ENCODE data around the gene BRIP1. TPM values are rescaled to one million over a fixed set of nuclear protein-coding genes. Genes with fewer than 3 reads are reported as not detected.
"Not testable (repeated sequence)": the region's sequence is repeated elsewhere in the genome, so short reads cannot be mapped to it uniquely, and the experiment has no call there.

The BRIP1 gene
- total and polyA plus RNA-seq, 8 donors, result 3.4 to 18.1 (median 12.1) TPM

- H3K4me3 ChIP-seq, result no peak overlapping the region
- H3K27ac ChIP-seq, result no peak overlapping the region
- TF ChIP-seq CTCF (IDR thresholded peaks at IDR 0.05), result no peak
- ATAC-seq, result no peak
- peaks cover 0 to 93% of the 10 kb centered on the region in 2 donors for H3K36me3 ChIP-seq
- DNase-seq, result no peak
- intact Hi-C loops (cut with DNase I), result no loop called here
- H3K27me3 ChIP-seq, result no peaks in the 10 kb centered on the region
- no peaks in the 10 kb centered on the region for H3K9me3 ChIP-seq
- no peaks in the 10 kb centered on the region for H3K4me1 ChIP-seq
These were observed 39.9 kb upstream of the BRIP1 start for GRCh38 chr17:61903251-61903650.

- H3K36me3 ChIP-seq, result peaks cover 0 to 90% of the 10 kb centered on the region in 2 donors
- H3K4me3 ChIP-seq, result no peak overlapping the region
- H3K27me3 ChIP-seq, result no peaks in the 10 kb centered on the region
- no peaks in the 10 kb centered on the region for H3K9me3 ChIP-seq
- no peak for TF ChIP-seq CTCF (IDR thresholded peaks at IDR 0.05)
- intact Hi-C loops (cut with DNase I), result no loop called here
- no peak for DNase-seq
- no peaks in the 10 kb centered on the region for H3K4me1 ChIP-seq
- H3K27ac ChIP-seq, result no peak overlapping the region
- ATAC-seq, result no peak
These were observed 34.3 kb upstream of the BRIP1 start for GRCh38 chr17:61897548-61898180.

- DNase-seq, result no peak
- Histone ChIP-seq H3K27me3 (no peaks in the 10 kb centered on the region), H3K9me3 (no peaks in the 10 kb centered on the region), H3K4me1 (no peaks in the 10 kb centered on the region), H3K4me3 (no peak overlapping the region), H3K36me3 (peaks cover 0 to 92% of the 10 kb centered on the region in 2 donors), H3K27ac (no peak overlapping the region)
- intact Hi-C loops (cut with DNase I), result no loop called here
- no peak for ATAC-seq
- no peak for TF ChIP-seq CTCF (IDR thresholded peaks at IDR 0.05)
These were observed 32.1 kb upstream of the BRIP1 start for GRCh38 chr17:61895391-61895790.

- H3K27ac ChIP-seq; H3K27me3 ChIP-seq; ATAC-seq; intact Hi-C loops (cut with DNase I); H3K4me3 ChIP-seq; DNase-seq; H3K9me3 ChIP-seq; H3K4me1 ChIP-seq: not testable (repeated sequence)
- H3K36me3 ChIP-seq, result peaks cover 0 to 92% of the 10 kb centered on the region in 2 donors
These were observed 31.0 kb upstream of the BRIP1 start for GRCh38 chr17:61894310-61894709.

- H3K27ac ChIP-seq; H3K4me3 ChIP-seq; DNase-seq; ATAC-seq; H3K9me3 ChIP-seq; H3K27me3 ChIP-seq; intact Hi-C loops (cut with DNase I); H3K4me1 ChIP-seq: not testable (repeated sequence)
- peaks cover 0 to 88% of the 10 kb centered on the region in 2 donors for H3K36me3 ChIP-seq
These were observed 24.4 kb upstream of the BRIP1 start for GRCh38 chr17:61887733-61888132.

GRCh38 chr17:61885865-61886264 is 22.5 kb upstream of the BRIP1 start:
- DNase-seq; H3K27me3 ChIP-seq; intact Hi-C loops (cut with DNase I); H3K27ac ChIP-seq; H3K4me3 ChIP-seq; H3K4me1 ChIP-seq; H3K9me3 ChIP-seq; ATAC-seq: not testable (repeated sequence)
- H3K36me3 ChIP-seq, result peaks cover 0 to 90% of the 10 kb centered on the region in 2 donors

- ATAC-seq (no peak), DNase-seq (no peak)
- H3K4me3 ChIP-seq, result no peak overlapping the region
- peaks cover 0 to 90% of the 10 kb centered on the region in 2 donors for H3K36me3 ChIP-seq
- H3K27ac ChIP-seq, result no peak overlapping the region
- no peaks in the 10 kb centered on the region for H3K4me1 ChIP-seq
- no peaks in the 10 kb centered on the region for H3K27me3 ChIP-seq
- no peaks in the 10 kb centered on the region for H3K9me3 ChIP-seq
- TF ChIP-seq CTCF (IDR thresholded peaks at IDR 0.05), result no peak
- intact Hi-C loops (cut with DNase I), result no loop called here
These were observed 21.5 kb upstream of the BRIP1 start for GRCh38 chr17:61884864-61885263.

All from left lung (tissue), 10 donors.